Measurements from ENCODE around the gene FGR. TPM values are rescaled to one million over a fixed set of nuclear protein-coding genes. Genes with fewer than 3 reads are reported as not detected.

FGR gene
- total and polyA plus RNA-seq, 2 of the 13 experiments (the other 11 are each of a cell fraction or from before 2014, with no cell fraction given), result not detected

GRCh38 chr1:27607239-27607804, 27.7 kb downstream of the FGR start (continued):
- TF ChIP-seq, protein P1, sequence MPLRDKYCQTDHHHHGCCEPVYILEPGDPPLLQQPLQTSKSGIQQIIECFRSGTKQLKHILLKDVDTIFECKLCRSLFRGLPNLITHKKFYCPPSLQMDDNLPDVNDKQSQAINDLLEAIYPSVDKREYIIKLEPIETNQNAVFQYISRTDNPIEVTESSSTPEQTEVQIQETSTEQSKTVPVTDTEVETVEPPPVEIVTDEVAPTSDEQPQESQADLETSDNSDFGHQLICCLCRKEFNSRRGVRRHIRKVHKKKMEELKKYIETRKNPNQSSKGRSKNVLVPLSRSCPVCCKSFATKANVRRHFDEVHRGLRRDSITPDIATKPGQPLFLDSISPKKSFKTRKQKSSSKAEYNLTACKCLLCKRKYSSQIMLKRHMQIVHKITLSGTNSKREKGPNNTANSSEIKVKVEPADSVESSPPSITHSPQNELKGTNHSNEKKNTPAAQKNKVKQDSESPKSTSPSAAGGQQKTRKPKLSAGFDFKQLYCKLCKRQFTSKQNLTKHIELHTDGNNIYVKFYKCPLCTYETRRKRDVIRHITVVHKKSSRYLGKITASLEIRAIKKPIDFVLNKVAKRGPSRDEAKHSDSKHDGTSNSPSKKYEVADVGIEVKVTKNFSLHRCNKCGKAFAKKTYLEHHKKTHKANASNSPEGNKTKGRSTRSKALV (CRISPR knock-in tag; IDR thresholded peaks at IDR 0.05), result 0 out of 2 replicates have a peak, but pooled peaks have one; percentile 32
- TF ChIP-seq, protein P2, sequence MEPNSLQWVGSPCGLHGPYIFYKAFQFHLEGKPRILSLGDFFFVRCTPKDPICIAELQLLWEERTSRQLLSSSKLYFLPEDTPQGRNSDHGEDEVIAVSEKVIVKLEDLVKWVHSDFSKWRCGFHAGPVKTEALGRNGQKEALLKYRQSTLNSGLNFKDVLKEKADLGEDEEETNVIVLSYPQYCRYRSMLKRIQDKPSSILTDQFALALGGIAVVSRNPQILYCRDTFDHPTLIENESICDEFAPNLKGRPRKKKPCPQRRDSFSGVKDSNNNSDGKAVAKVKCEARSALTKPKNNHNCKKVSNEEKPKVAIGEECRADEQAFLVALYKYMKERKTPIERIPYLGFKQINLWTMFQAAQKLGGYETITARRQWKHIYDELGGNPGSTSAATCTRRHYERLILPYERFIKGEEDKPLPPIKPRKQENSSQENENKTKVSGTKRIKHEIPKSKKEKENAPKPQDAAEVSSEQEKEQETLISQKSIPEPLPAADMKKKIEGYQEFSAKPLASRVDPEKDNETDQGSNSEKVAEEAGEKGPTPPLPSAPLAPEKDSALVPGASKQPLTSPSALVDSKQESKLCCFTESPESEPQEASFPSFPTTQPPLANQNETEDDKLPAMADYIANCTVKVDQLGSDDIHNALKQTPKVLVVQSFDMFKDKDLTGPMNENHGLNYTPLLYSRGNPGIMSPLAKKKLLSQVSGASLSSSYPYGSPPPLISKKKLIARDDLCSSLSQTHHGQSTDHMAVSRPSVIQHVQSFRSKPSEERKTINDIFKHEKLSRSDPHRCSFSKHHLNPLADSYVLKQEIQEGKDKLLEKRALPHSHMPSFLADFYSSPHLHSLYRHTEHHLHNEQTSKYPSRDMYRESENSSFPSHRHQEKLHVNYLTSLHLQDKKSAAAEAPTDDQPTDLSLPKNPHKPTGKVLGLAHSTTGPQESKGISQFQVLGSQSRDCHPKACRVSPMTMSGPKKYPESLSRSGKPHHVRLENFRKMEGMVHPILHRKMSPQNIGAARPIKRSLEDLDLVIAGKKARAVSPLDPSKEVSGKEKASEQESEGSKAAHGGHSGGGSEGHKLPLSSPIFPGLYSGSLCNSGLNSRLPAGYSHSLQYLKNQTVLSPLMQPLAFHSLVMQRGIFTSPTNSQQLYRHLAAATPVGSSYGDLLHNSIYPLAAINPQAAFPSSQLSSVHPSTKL (CRISPR knock-in tag; IDR thresholded peaks at IDR 0.05), result peak; percentile 95
- TF ChIP-seq NR2F2 (IDR thresholded peaks at IDR 0.05; ENCODE audit: borderline replicate concordance, low read depth) (peak; percentile 100), TCF12 (IDR thresholded peaks at IDR 0.05) (no peak), TCF12 (CRISPR knock-in tag; IDR thresholded peaks at IDR 0.05) (peak; percentile 88), ELK4 (CRISPR knock-in tag; IDR thresholded peaks at IDR 0.05; ENCODE audit: borderline replicate concordance) (no peak), ZBTB7A (CRISPR knock-in tag; IDR thresholded peaks at IDR 0.05) (peak; percentile 99), ZNF639 (CRISPR knock-in tag; conservative IDR thresholded peaks at IDR 0.05) (no peak), ZFP1 (CRISPR knock-in tag; IDR thresholded peaks at IDR 0.05) (peak; percentile 66; the same call in 1 of the 2 replicates), KAT8 (CRISPR knock-in tag; IDR thresholded peaks at IDR 0.05) (peak; percentile 70), SRSF1 (optimal IDR thresholded peaks at IDR 0.05; ENCODE audit: low read depth, low read length) (peak; percentile 91), MED13 (CRISPR knock-in tag; IDR thresholded peaks at IDR 0.05) (peak; percentile 79; the same call in 1 of the 2 replicates), ZNF564 (CRISPR knock-in tag; IDR thresholded peaks at IDR 0.05) (peak; percentile 16; the same call in 1 of the 2 replicates), ZBTB8A (CRISPR knock-in tag; IDR thresholded peaks at IDR 0.05; ENCODE audit: borderline replicate concordance, low read depth) (no peak), MTERF4 (CRISPR knock-in tag; IDR thresholded peaks at IDR 0.05) (peak; percentile 79; the same call in 1 of the 2 replicates), MAF1 (CRISPR knock-in tag; IDR thresholded peaks at IDR 0.05; ENCODE audit: borderline replicate concordance) (no peak), ZNF766 (CRISPR knock-in tag; IDR thresholded peaks at IDR 0.05; ENCODE audit: borderline replicate concordance) (peak; percentile 90; the same call in 1 of the 2 replicates), ZNF430 (CRISPR knock-in tag; IDR thresholded peaks at IDR 0.05) (no peak; the same call in 1 of the 2 replicates)
- TF ChIP-seq, protein P3, sequence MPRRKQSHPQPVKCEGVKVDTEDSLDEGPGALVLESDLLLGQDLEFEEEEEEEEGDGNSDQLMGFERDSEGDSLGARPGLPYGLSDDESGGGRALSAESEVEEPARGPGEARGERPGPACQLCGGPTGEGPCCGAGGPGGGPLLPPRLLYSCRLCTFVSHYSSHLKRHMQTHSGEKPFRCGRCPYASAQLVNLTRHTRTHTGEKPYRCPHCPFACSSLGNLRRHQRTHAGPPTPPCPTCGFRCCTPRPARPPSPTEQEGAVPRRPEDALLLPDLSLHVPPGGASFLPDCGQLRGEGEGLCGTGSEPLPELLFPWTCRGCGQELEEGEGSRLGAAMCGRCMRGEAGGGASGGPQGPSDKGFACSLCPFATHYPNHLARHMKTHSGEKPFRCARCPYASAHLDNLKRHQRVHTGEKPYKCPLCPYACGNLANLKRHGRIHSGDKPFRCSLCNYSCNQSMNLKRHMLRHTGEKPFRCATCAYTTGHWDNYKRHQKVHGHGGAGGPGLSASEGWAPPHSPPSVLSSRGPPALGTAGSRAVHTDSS (CRISPR knock-in tag; conservative IDR thresholded peaks at IDR 0.05), result no peak
